Measurements from ENCODE around the gene TSKU.
"Not testable (repeated sequence)": the region's sequence is repeated elsewhere in the genome, so short reads cannot be mapped to it uniquely, and the experiment has no call there.

The TSKU gene

GRCh38 chr11:76803023-76803422 is 19.9 kb downstream of the TSKU start:
- DNase-seq: no peak

GRCh38 chr11:76803811-76804600 is 20.9 kb downstream of the TSKU start:
- no peak for DNase-seq

GRCh38 chr11:76805206-76805913 is 22.2 kb downstream of the TSKU start:
- no peak for DNase-seq

GRCh38 chr11:76806131-76806530 is 23.0 kb downstream of the TSKU start:
- no peak for DNase-seq

- no peak for DNase-seq
Observed at GRCh38 chr11:76806608-76807205, 23.6 kb downstream of the TSKU start.

GRCh38 chr11:76807206-76807875 is 24.2 kb downstream of the TSKU start:
- DNase-seq: peak; percentile 60 to 75

- no peak for DNase-seq
Observed at GRCh38 chr11:76808171-76808570, 25.0 kb downstream of the TSKU start.

- no peak for DNase-seq
Observed at GRCh38 chr11:76808996-76809395, 25.8 kb downstream of the TSKU start.

- no peak for DNase-seq
Observed at GRCh38 chr11:76810151-76810853, 27.1 kb downstream of the TSKU start.

- DNase-seq: no peak
Observed at GRCh38 chr11:76811259-76811658, 28.1 kb downstream of the TSKU start.

GRCh38 chr11:76814414-76814813 is 31.3 kb downstream of the TSKU start:
- no peak for DNase-seq

GRCh38 chr11:76815678-76816077 is 32.5 kb downstream of the TSKU start:
- not testable (repeated sequence) for DNase-seq

- DNase-seq: no peak
Observed at GRCh38 chr11:76820184-76820566, 37.0 kb downstream of the TSKU start.

- not testable (repeated sequence) for DNase-seq
Observed at GRCh38 chr11:76821396-76821795, 38.2 kb downstream of the TSKU start.

- DNase-seq: no peak
Observed at GRCh38 chr11:76822406-76822805, 39.2 kb downstream of the TSKU start.

GRCh38 chr11:76823481-76824028 is 40.4 kb downstream of the TSKU start:
- DNase-seq: no peak

GRCh38 chr11:76824083-76824939 is 41.2 kb downstream of the TSKU start:
- no peak for DNase-seq

GRCh38 chr11:76824980-76825725 is 42.0 kb downstream of the TSKU start:
- no peak for DNase-seq

- no peak for DNase-seq
Observed at GRCh38 chr11:76825726-76826396, 42.7 kb downstream of the TSKU start.

GRCh38 chr11:76826508-76826907 is 43.4 kb downstream of the TSKU start:
- DNase-seq: not testable (repeated sequence)

All from NCI-H2081 (cell line).